Stimulated activated CD8-positive, alpha-beta memory T cell treated with anti-CD3 and anti-CD28 coated beads, Interleukin-15, amount 100 ng/mL, for 48 hours (primary cell): ENCODE measurements around the gene SLC22A13.
"Not testable (repeated sequence)": the region's sequence is repeated elsewhere in the genome, so short reads cannot be mapped to it uniquely, and the experiment has no call there.

Experiments used
- DNase-seq, 2 donors: peaks; one replicate each; pipeline ENCODE4 v3.0.0-alpha.2; 2020; ENCODE audit warnings: low read depth in 2 of 2

The SLC22A13 gene

GRCh38 chr3:38265604-38266307, at the start of gene SLC22A13:
Gene SLC22A13 (plus strand): TSS chr3:38265812. CDS start chr3:38265861, 49 bp downstream.
- no peak for DNase-seq

GRCh38 chr3:38219609-38220197, 45.9 kb upstream of the SLC22A13 start:
- DNase-seq = no peak

- DNase-seq = no peak
Measured at GRCh38 chr3:38221005-38221404, 44.6 kb upstream of the SLC22A13 start.

GRCh38 chr3:38222032-38222634, 43.5 kb upstream of the SLC22A13 start:
- no peak for DNase-seq

- DNase-seq = no peak
Measured at GRCh38 chr3:38224357-38224756, 41.3 kb upstream of the SLC22A13 start.

GRCh38 chr3:38226273-38226672, 39.3 kb upstream of the SLC22A13 start:
- DNase-seq = no peak

- DNase-seq = no peak
Measured at GRCh38 chr3:38227989-38228388, 37.6 kb upstream of the SLC22A13 start.

GRCh38 chr3:38229036-38229435, 36.6 kb upstream of the SLC22A13 start:
- DNase-seq = no peak

- DNase-seq = no peak
Measured at GRCh38 chr3:38232701-38233100, 32.9 kb upstream of the SLC22A13 start.

- no peak for DNase-seq
Measured at GRCh38 chr3:38235466-38235865, 30.1 kb upstream of the SLC22A13 start.

GRCh38 chr3:38238416-38239008, 27.1 kb upstream of the SLC22A13 start:
- DNase-seq = no peak

GRCh38 chr3:38242812-38243211, 22.8 kb upstream of the SLC22A13 start:
- DNase-seq = not testable (repeated sequence)

GRCh38 chr3:38245930-38246329, 19.7 kb upstream of the SLC22A13 start:
- no peak for DNase-seq

GRCh38 chr3:38247366-38248035, 18.1 kb upstream of the SLC22A13 start:
- DNase-seq = no peak

GRCh38 chr3:38250198-38250597, 15.4 kb upstream of the SLC22A13 start:
- no peak for DNase-seq

- no peak for DNase-seq
Measured at GRCh38 chr3:38251197-38251596, 14.4 kb upstream of the SLC22A13 start.

- DNase-seq = no peak
Measured at GRCh38 chr3:38253704-38254103, 11.9 kb upstream of the SLC22A13 start.

GRCh38 chr3:38254872-38255271, 10.7 kb upstream of the SLC22A13 start:
- no peak for DNase-seq

- DNase-seq = no peak
Measured at GRCh38 chr3:38255627-38256026, 10.0 kb upstream of the SLC22A13 start.

- DNase-seq = no peak
Measured at GRCh38 chr3:38257583-38257982, 8.0 kb upstream of the SLC22A13 start.

GRCh38 chr3:38260474-38260873, 5.1 kb upstream of the SLC22A13 start:
- DNase-seq = no peak

- no peak for DNase-seq
Measured at GRCh38 chr3:38264353-38264771, 1.2 kb upstream of the SLC22A13 start.
